Nephron (organoid): ENCODE results near the gene MNAT1.
A peak's percentile ranks its signal among the peaks of the same experiment; 100 is the strongest.

ENCODE experiments used
- H3K27ac Mint-ChIP-seq, 3 experiments: 2 replicates each; pipeline ENCODE4 v1.8.0; 2020; ENCODE audit warnings: mixed read lengths in 3 of 3, mild to moderate bottlenecking in 2 of 3, moderate library complexity in 1 of 3
- H3K27me3 Mint-ChIP-seq: 2 replicates; pipeline ENCODE4 v1.8.0; 2021; ENCODE audit warnings: low read depth, mild to moderate bottlenecking, moderate library complexity, mixed read lengths
- H3K36me3 Mint-ChIP-seq: 2 replicates; pipeline ENCODE4 v1.8.0; 2020; ENCODE audit warnings: low read depth, mixed read lengths
- H3K4me1 Mint-ChIP-seq: 2 replicates; pipeline ENCODE4 v1.8.0; 2020; ENCODE audit warnings: mixed read lengths
- H3K4me3 Mint-ChIP-seq, 3 experiments: 2 replicates each; pipeline ENCODE4 v1.8.0; 2020; ENCODE audit warnings: mild to moderate bottlenecking in 3 of 3, mixed read lengths in 3 of 3, moderate library complexity in 2 of 3
- H3K9me3 Mint-ChIP-seq: 2 replicates; pipeline ENCODE4 v1.8.0; 2020; ENCODE audit warnings: mixed read lengths
- CTCF ChIP-seq, 3 experiments: fragments of 200-600 bp; sonication (generic); IDR thresholded peaks; one replicate each; pipeline ENCODE4 v1.5.0; 2021; ENCODE audit warnings: antibody characterized with exemption in 3 of 3; ENCODE audit not compliant: unreplicated experiment in 3 of 3

The MNAT1 gene

GRCh38 chr14:60753264-60754119 is 18.9 kb downstream of the MNAT1 start:
- TF ChIP-seq CTCF (IDR thresholded peaks at IDR 0.05; ENCODE audit: unreplicated experiment in 3 of 3) = no peak
- Mint-ChIP-seq H3K27me3 (no peaks in the 10 kb centered on the region), H3K27ac (no peak overlapping the region), H3K4me1 (peaks cover 29% of the 10 kb centered on the region), H3K9me3 (no peaks in the 10 kb centered on the region), H3K36me3 (peaks cover 6% of the 10 kb centered on the region), H3K4me3 (no peak overlapping the region)

- Mint-ChIP-seq H3K36me3 (peaks cover 6% of the 10 kb centered on the region), H3K4me3 (no peak overlapping the region), H3K27me3 (no peaks in the 10 kb centered on the region), H3K9me3 (no peaks in the 10 kb centered on the region), H3K4me1 (peaks cover 61% of the 10 kb centered on the region), H3K27ac (peak overlapping the region; percentile 40 to 84 (median 54))
- TF ChIP-seq CTCF (IDR thresholded peaks at IDR 0.05; ENCODE audit: unreplicated experiment in 3 of 3) = no peak
Observed at GRCh38 chr14:60756847-60757246, 22.3 kb downstream of the MNAT1 start.

- Mint-ChIP-seq H3K36me3 (peaks cover 6% of the 10 kb centered on the region), H3K9me3 (no peaks in the 10 kb centered on the region), H3K4me1 (peaks cover 66% of the 10 kb centered on the region), H3K4me3 (no peak overlapping the region), H3K27me3 (no peaks in the 10 kb centered on the region), H3K27ac (peak overlapping the region in 2 of 3 experiments; percentile 32 to 84)
- TF ChIP-seq CTCF (IDR thresholded peaks at IDR 0.05; ENCODE audit: unreplicated experiment in 3 of 3) = no peak
Observed at GRCh38 chr14:60757567-60758002, 23.0 kb downstream of the MNAT1 start.

GRCh38 chr14:60758885-60759284 is 24.3 kb downstream of the MNAT1 start:
- no peaks in the 10 kb centered on the region for H3K36me3 Mint-ChIP-seq
- peak overlapping the region; percentile 60 to 84 (median 74) for H3K27ac Mint-ChIP-seq
- H3K4me3 Mint-ChIP-seq = peak overlapping the region in 1 of 3 experiments; percentile 31

GRCh38 chr14:60760209-60760608 is 25.6 kb downstream of the MNAT1 start:
- no peak for TF ChIP-seq CTCF (IDR thresholded peaks at IDR 0.05; ENCODE audit: unreplicated experiment in 3 of 3)
- Mint-ChIP-seq H3K27ac (peak overlapping the region in 2 of 3 experiments; percentile 39 to 64), H3K36me3 (peaks cover 4% of the 10 kb centered on the region), H3K4me3 (no peak overlapping the region), H3K4me1 (peaks cover 66% of the 10 kb centered on the region), H3K27me3 (no peaks in the 10 kb centered on the region), H3K9me3 (no peaks in the 10 kb centered on the region)

More at GRCh38 chr14:60758885-60759284, 24.3 kb downstream of the MNAT1 start:
- Mint-ChIP-seq H3K9me3 (no peaks in the 10 kb centered on the region), H3K27me3 (no peaks in the 10 kb centered on the region), H3K4me1 (peaks cover 66% of the 10 kb centered on the region)
- no peak for TF ChIP-seq CTCF (IDR thresholded peaks at IDR 0.05; ENCODE audit: unreplicated experiment in 3 of 3)
